SU-DHL-6 (cell line): ENCODE results near the gene ITGA8.

Experiments used
- H2AFZ ChIP-seq: fragments of 200-600 bp; sonication (generic); 2 replicates; pipeline ENCODE4 v1.6.1; 2014; ENCODE audit warnings: low read depth, mild to moderate bottlenecking, moderate library complexity, mixed read lengths, antibody characterized with exemption, low read length; ENCODE audit not compliant: severe bottlenecking
- H3F3A ChIP-seq: fragments of 200-600 bp; shearing (Covaris generic); 2 replicates; pipeline ENCODE4 v1.6.0; 2016; ENCODE audit warnings: antibody characterized with exemption, mild to moderate bottlenecking; ENCODE audit not compliant: insufficient read depth
- H3K27ac ChIP-seq: fragments of 200-600 bp; sonication (generic); 2 replicates; pipeline ENCODE4 v1.5.1; 2016; ENCODE audit warnings: low read depth, mild to moderate bottlenecking, low read length, moderate library complexity, mixed read lengths
- H3K27me3 ChIP-seq: fragments of 200-600 bp; sonication (generic), shearing (Covaris generic); 2 replicates; pipeline ENCODE4 v1.6.0; 2014; ENCODE audit warnings: mild to moderate bottlenecking, low read length
- H3K36me3 ChIP-seq: fragments of 200-600 bp; sonication (generic); 2 replicates; pipeline ENCODE4 v1.6.1; 2014; ENCODE audit warnings: mild to moderate bottlenecking, low read length, mixed read lengths
- H3K4me2 ChIP-seq: fragments of 300-600, 200-600 bp; shearing (Covaris generic), sonication (generic); 2 replicates; pipeline ENCODE4 v1.6.0; 2014; ENCODE audit warnings: low read length, low read depth, mild to moderate bottlenecking; ENCODE audit not compliant: poor library complexity, severe bottlenecking
- H3K4me3 ChIP-seq: fragments of 200-600 bp; sonication (generic); 2 replicates; pipeline ENCODE4 v1.5.1; 2014; ENCODE audit warnings: antibody characterized with exemption, low read length, mild to moderate bottlenecking, mixed read lengths; ENCODE audit not compliant: insufficient read depth, poor library complexity, severe bottlenecking
- H3K79me2 ChIP-seq: fragments of 200-600 bp; sonication (generic); 2 replicates; pipeline ENCODE4 v1.6.1; 2014; ENCODE audit warnings: mild to moderate bottlenecking, low read length, moderate library complexity; ENCODE audit not compliant: insufficient read depth
- H3K9ac ChIP-seq: fragments of 200-600 bp; sonication (generic); 2 replicates; pipeline ENCODE4 v1.7.0; 2014; ENCODE audit warnings: mild to moderate bottlenecking, low read length
- H3K9me2 ChIP-seq: fragments of 200-600 bp; sonication (generic); replicated peaks from 2 replicates; pipeline ENCODE4 v1.6.1; 2014; ENCODE audit warnings: low read length; ENCODE audit not compliant: insufficient read depth
- H3K9me3 ChIP-seq: fragments of 200-600 bp; sonication (generic); 2 replicates; pipeline ENCODE4 v1.6.1; 2014; ENCODE audit warnings: low read length, mixed read lengths; ENCODE audit not compliant: insufficient read depth
- H4K20me1 ChIP-seq: fragments of 200-600 bp; sonication (generic); 2 replicates; pipeline ENCODE4 v1.6.1; 2014; ENCODE audit warnings: low read depth, mild to moderate bottlenecking, antibody characterized with exemption, low read length, moderate library complexity, mixed read lengths
- CTCF ChIP-seq: fragments of 200-600 bp; sonication (generic); IDR thresholded peaks from one replicate; pipeline ENCODE4 v1.5.1; 2017; ENCODE audit warnings: antibody characterized with exemption, mild to moderate bottlenecking, low read length, moderate library complexity; ENCODE audit not compliant: insufficient read depth, poor library complexity, severe bottlenecking
- EZH2phosphoT487 ChIP-seq: fragments of 200-600 bp; sonication (generic), shearing (Covaris generic); conservative IDR thresholded peaks from 2 replicates; pipeline ENCODE4 v1.6.1; 2018; ENCODE audit warnings: mild to moderate bottlenecking, antibody characterized with exemption, low read length, moderate library complexity, mixed read lengths

ITGA8 gene

GRCh38 chr10:15754937-15755336, 35.2 kb upstream of the ITGA8 start:
- Histone ChIP-seq H3K9me2 (no peaks in the 10 kb centered on the region), H3F3A (no peaks in the 10 kb centered on the region), H3K4me3 (no peak overlapping the region), H2AFZ (no peak overlapping the region), H3K27ac (no peak overlapping the region), H4K20me1 (no peaks in the 10 kb centered on the region), H3K79me2 (no peaks in the 10 kb centered on the region), H3K9ac (no peak overlapping the region), H3K4me2 (no peak overlapping the region), H3K27me3 (no peaks in the 10 kb centered on the region), H3K9me3 (no peaks in the 10 kb centered on the region), H3K36me3 (no peaks in the 10 kb centered on the region)
- TF ChIP-seq CTCF (no peak), EZH2phosphoT487 (no peak)

GRCh38 chr10:15751046-15751445, 31.3 kb upstream of the ITGA8 start:
- H3K79me2 ChIP-seq = no peaks in the 10 kb centered on the region
- no peak overlapping the region for H3K27ac ChIP-seq
- H3K9me3 ChIP-seq = no peaks in the 10 kb centered on the region
- no peaks in the 10 kb centered on the region for H3F3A ChIP-seq
- H3K4me3 ChIP-seq = no peak overlapping the region
- H3K36me3 ChIP-seq = no peaks in the 10 kb centered on the region
- H3K9ac ChIP-seq = no peak overlapping the region
- no peak for TF ChIP-seq CTCF
- no peak for TF ChIP-seq EZH2phosphoT487
- H3K4me2 ChIP-seq = no peak overlapping the region
- H2AFZ ChIP-seq = no peak overlapping the region
- no peaks in the 10 kb centered on the region for H3K9me2 ChIP-seq
- no peaks in the 10 kb centered on the region for H4K20me1 ChIP-seq
- H3K27me3 ChIP-seq = no peaks in the 10 kb centered on the region

- H3K9ac ChIP-seq = no peak overlapping the region
- H3K36me3 ChIP-seq = no peaks in the 10 kb centered on the region
Measured at GRCh38 chr10:15748126-15748525, 28.4 kb upstream of the ITGA8 start.

More at GRCh38 chr10:15748126-15748525, 28.4 kb upstream of the ITGA8 start:
- no peak overlapping the region for H3K4me3 ChIP-seq
- no peaks in the 10 kb centered on the region for H3K9me3 ChIP-seq
- H3K79me2 ChIP-seq = no peaks in the 10 kb centered on the region
- no peak for TF ChIP-seq EZH2phosphoT487
- no peak for TF ChIP-seq CTCF
- H2AFZ ChIP-seq = no peak overlapping the region
- H3F3A ChIP-seq = no peaks in the 10 kb centered on the region
- H3K27ac ChIP-seq = no peak overlapping the region
- no peaks in the 10 kb centered on the region for H4K20me1 ChIP-seq
- H3K27me3 ChIP-seq = no peaks in the 10 kb centered on the region
- no peaks in the 10 kb centered on the region for H3K9me2 ChIP-seq
- no peak overlapping the region for H3K4me2 ChIP-seq
